Measurements from ENCODE around the gene CA7.

GRCh38 chr16:66857437-66857836 lies 13.2 kb downstream of the CA7 start:
- no peak for TF ChIP-seq POLR2AphosphoS5 (IDR thresholded peaks at IDR 0.05)
- no peak for TF ChIP-seq CTCF (IDR thresholded peaks at IDR 0.05; ENCODE audit: poor library complexity, severe bottlenecking)
- no peak for TF ChIP-seq SMC3 (conservative IDR thresholded peaks at IDR 0.05; ENCODE audit: poor library complexity)
